Measurements from ENCODE around the gene MIER1.

MIER1 gene

DNA sequence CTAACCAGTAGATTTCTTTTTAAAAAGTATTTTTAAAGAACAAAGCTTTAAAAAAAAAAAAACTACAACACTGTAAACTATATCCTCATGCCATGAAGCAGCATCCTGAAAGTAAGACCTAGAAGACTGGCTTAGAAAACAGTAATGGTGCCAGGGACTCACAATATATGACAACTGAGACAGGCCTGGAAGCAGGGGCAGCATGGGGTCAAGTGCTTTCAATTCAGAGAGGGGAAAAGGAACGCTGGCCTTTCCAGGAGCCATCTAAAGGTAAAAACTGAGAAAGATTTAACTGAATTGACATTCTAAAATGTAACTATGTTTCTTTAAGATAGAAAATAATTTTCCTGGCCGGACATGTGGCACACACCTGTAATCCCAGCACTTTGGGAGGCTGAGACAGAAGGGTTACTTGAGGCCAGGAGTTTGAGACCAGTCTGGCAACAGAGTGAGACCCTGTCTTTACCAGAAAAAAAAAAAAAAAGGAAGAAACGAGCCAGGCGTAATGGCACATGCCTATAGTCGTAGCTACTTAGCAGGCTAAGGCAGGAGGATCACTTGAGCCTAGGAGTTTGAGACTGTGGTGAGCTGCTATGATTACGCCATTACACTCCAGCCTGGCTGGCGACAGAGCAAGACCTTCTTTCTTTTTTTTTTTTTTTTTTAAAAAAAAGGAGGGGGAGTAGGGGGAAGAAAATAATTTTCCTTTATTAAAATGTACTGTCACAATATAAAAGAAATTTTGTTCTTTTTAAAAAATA, 75.0 kb downstream of the MIER1 start:
- no peak for DNase-seq (ENCODE audit: low read depth)

- no peak for DNase-seq (ENCODE audit: low read depth)
Observed at GRCh38 chr1:67001682-67002425, 77.1 kb downstream of the MIER1 start.

DNA sequence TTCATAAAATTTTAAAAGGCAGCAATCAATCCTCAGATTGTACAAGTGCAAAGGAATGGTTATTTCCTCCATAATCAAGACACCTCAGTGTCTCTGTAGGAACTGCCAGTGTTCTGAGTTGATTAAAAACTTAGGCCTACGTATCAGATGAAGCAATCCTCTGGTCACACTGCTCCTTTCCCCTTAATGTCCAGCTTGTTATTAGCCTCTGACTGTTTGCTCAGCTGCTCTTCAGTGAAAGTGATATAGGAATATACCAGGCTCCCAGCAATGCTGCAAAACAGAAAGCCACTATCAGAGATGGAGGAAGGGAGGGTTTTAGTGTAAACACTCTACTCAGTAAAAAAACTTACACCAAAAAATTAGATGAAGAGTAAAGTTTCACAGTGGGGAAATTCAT, 79.4 kb downstream of the MIER1 start:
- DNase-seq (ENCODE audit: low read depth) = no peak

DNA sequence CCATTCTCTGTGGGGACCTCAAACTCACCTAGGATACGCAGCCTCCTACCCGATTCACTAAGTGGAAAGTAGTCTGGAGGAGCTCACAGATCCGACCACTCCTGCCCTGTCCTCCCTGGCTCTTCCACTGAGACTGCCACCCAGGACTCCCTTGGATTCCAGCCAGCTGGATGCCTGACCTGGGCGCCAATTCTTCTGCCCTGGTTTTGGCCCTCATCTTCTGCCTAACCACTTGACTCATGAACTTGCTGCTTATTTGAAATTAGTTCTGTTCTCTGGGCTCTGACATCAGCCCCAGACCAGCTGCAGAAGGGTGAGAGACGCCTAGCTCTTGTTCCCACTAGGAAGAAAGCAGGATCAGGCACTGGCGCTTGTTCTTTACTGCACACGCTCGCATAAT, 80.3 kb downstream of the MIER1 start:
- DNase-seq (ENCODE audit: low read depth) = no peak

GRCh38 chr1:67009792-67010191, 85.0 kb downstream of the MIER1 start:
- no peak for DNase-seq (ENCODE audit: low read depth)

- DNase-seq (ENCODE audit: low read depth) = no peak
Observed at GRCh38 chr1:67013573-67013972, 88.8 kb downstream of the MIER1 start.

DNA sequence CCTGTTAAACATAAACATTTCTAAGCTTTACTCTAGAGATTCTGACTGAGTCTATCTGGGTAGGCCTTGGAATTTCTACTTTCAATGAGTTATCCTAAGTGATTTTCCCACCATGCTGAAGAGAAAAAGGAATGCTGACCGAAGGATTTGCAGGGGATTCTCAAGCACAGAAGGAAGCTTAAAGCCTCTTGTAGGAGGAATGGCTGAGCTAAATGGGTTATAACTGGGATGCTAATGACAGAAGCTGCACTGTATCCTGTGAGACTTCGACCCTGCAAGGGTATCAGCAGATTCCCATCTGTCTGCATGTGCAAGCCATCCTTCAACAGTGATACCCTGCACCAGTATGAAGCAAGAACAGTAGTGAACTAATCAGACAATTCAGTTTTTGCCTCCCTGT, 93.8 kb downstream of the MIER1 start:
- DNase-seq (ENCODE audit: low read depth) = no peak

GRCh38 chr1:67019121-67019520, 94.3 kb downstream of the MIER1 start:
- DNase-seq (ENCODE audit: low read depth) = no peak

DNA sequence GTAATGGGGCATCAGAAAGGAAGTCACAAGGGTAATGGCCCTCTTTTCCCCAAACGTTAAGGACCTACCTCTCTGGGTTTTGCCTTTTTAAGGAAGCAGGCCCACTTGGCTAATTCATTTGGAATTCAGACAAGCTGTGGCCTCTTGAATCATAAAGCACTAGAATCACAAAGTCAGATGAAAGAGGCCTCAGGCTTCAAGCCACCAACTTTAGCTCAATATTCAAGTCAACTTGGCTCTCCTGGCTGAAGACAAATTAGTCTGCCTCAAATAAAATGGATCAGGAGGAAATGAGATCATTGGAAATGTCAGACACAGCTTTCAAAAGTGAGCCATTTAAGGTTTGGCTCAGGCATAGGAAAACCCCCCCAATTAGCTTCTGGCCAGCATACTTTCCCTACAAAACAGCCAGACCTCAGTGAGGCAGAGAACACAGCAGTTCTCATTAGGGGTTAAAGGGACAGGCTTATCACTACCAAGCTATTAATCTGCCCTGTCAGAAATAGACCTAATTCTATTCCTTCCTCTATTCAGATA, 94.9 kb downstream of the MIER1 start:
- DNase-seq (ENCODE audit: low read depth) = no peak

DNA sequence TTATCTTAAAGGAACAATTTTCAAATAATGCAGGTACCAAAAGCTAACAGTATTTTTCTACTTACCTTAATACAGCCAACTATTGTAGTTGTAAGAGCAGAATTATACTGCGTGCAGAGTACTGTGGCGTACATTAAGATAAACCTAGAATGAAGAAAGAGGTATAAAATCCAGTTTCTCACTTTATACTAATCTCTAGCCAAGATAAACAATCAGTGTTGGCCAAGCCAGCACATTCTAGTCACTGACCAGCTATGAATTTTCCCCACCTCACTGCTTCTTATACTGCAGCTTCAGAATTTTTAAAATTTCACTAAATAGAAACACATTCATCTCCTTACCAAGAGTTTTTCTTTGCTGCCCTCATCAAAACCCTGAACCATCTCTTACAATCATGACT, 95.5 kb downstream of the MIER1 start:
- DNase-seq (ENCODE audit: low read depth) = no peak

DNA sequence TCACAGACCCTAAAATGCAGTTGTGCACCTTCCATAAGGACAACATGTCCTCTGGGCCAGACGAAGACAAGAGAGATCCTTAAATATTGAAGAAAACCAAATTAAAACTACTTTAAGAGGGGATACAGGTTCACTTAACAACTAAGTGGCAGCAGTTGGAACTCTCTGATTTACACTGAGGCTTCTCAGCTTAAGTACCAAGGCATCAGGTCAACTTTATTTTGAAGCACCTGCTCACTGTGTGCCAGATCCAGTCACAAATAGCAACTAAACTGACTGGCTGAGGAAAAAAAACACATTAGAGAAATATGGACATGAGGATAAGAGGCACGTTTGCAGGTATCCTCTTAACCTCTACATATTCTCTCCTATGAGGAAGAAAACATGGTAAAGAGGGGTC, 96.0 kb downstream of the MIER1 start:
- no peak for DNase-seq (ENCODE audit: low read depth)

GRCh38 chr1:67029472-67029871, 104.7 kb downstream of the MIER1 start:
- no peak for DNase-seq (ENCODE audit: low read depth)

- no peak for DNase-seq (ENCODE audit: low read depth)
Observed at GRCh38 chr1:67031121-67031858, 106.5 kb downstream of the MIER1 start.

- DNase-seq (ENCODE audit: low read depth) = no peak
Observed at GRCh38 chr1:67031859-67032247, 107.1 kb downstream of the MIER1 start.
